Measurements from ENCODE around the gene ACBD4.
A peak's percentile ranks its signal among the peaks of the same experiment; 100 is the strongest.

The ACBD4 gene

DNA sequence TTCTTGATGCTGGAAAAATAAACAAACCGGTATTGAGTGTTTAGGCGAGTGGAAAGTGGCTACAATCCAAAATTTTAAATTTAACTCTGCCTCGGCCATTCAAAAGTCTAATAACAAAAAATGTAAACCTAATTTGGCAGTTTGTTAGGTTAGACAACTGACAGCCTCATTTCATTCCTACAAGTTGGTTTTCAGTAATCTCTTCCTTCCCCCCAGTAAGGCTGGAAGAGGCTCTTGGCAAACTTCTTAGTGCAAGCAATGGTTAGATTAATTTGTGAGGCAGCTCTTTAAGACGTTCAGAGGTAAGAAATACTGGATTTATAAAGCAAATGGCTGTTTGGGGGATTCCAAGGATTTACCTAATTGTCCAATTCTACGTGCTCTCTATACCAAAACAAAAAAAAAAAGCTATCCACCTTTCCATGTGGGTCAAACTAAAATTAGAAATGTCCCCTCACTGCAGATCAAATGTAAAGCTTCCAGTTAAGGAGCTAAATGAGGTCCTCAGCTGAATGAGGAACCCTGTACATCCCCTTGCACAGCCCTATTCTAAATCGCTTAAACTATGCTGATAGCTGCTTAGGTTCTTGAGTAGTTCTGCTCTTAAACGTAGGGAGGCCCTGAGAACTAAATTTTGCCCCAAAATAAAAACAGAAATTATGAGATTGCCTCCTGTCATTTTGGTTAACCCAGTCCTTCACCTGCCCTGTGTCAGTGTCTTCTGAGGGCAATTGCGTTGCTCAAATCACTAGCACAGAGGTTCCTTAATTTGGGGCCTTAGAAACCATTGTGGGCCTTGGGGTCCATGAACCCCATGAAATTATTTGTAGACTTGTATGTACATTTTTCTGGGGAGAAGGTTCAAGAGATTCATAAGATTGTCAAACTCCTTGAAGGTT, 15.7 kb downstream of the ACBD4 start:
- Histone ChIP-seq H3K4me1 (ENCODE audit: insufficient read depth, low read length) (peaks cover 42% of the 10 kb centered on the region), H3K9me3 (ENCODE audit: low read length) (no peaks in the 10 kb centered on the region), H3K27me3 (ENCODE audit: control insufficient read depth in 1 of 2, insufficient read depth in 2 of 2, low read length in 2 of 2) (no peaks in the 10 kb centered on the region), H3K36me3 (ENCODE audit: insufficient read depth, low read length) (no peaks in the 10 kb centered on the region), H3K4me3 (ENCODE audit: low read depth in 1 of 2, low read length in 2 of 2) (peak overlapping the region; percentile 27 to 100), H3K27ac (ENCODE audit: low read depth, low read length) (peak overlapping the region; percentile 100), H3K9ac (ENCODE audit: low read length) (peak overlapping the region; percentile 84)

GRCh38 chr17:45155029-45155428, 19.5 kb downstream of the ACBD4 start:
- H3K4me3 ChIP-seq (ENCODE audit: low read depth in 1 of 2, low read length in 2 of 2): no peak overlapping the region
- no peak overlapping the region for H3K27ac ChIP-seq (ENCODE audit: low read depth, low read length)
- H3K9ac ChIP-seq (ENCODE audit: low read length): peak overlapping the region; percentile 34
- H3K4me1 ChIP-seq (ENCODE audit: insufficient read depth, low read length): peaks cover 60% of the 10 kb centered on the region
- H3K36me3 ChIP-seq (ENCODE audit: insufficient read depth, low read length): no peaks in the 10 kb centered on the region
- H3K27me3 ChIP-seq (ENCODE audit: control insufficient read depth in 1 of 2, insufficient read depth in 2 of 2, low read length in 2 of 2): no peaks in the 10 kb centered on the region
- no peaks in the 10 kb centered on the region for H3K9me3 ChIP-seq (ENCODE audit: low read length)

- H3K4me3 ChIP-seq (ENCODE audit: low read depth in 1 of 2, low read length in 2 of 2): no peak overlapping the region
- no peaks in the 10 kb centered on the region for H3K36me3 ChIP-seq (ENCODE audit: insufficient read depth, low read length)
- H3K4me1 ChIP-seq (ENCODE audit: insufficient read depth, low read length): peaks cover 62% of the 10 kb centered on the region
- H3K27ac ChIP-seq (ENCODE audit: low read depth, low read length): no peak overlapping the region
- H3K9ac ChIP-seq (ENCODE audit: low read length): peak overlapping the region; percentile 34
- H3K27me3 ChIP-seq (ENCODE audit: control insufficient read depth in 1 of 2, insufficient read depth in 2 of 2, low read length in 2 of 2): no peaks in the 10 kb centered on the region
- no peaks in the 10 kb centered on the region for H3K9me3 ChIP-seq (ENCODE audit: low read length)
Measured at GRCh38 chr17:45155483-45155882, 20.0 kb downstream of the ACBD4 start.

DNA sequence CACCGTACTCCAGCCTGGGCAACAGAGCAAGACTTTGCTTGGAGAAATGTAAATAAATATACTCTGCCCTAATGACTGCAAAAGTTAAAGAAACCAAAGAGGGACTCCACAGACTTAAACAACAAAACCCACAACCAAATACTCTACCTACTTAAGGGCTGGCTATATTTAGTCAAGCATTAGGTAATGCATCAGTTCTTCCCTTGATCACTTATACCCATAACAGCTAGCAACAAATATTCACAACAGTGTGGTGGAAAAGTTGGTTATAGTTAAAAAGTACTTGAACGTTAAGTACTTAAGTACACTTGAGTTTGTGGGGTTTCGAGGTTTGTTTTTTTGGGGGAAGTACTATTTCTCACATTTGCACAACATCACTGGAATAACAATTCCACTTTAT, 20.8 kb downstream of the ACBD4 start:
- no peak overlapping the region for H3K4me3 ChIP-seq (ENCODE audit: low read depth in 1 of 2, low read length in 2 of 2)
- no peak overlapping the region for H3K9ac ChIP-seq (ENCODE audit: low read length)
- peaks cover 57% of the 10 kb centered on the region for H3K4me1 ChIP-seq (ENCODE audit: insufficient read depth, low read length)
- H3K9me3 ChIP-seq (ENCODE audit: low read length): no peaks in the 10 kb centered on the region
- no peaks in the 10 kb centered on the region for H3K27me3 ChIP-seq (ENCODE audit: control insufficient read depth in 1 of 2, insufficient read depth in 2 of 2, low read length in 2 of 2)
- no peaks in the 10 kb centered on the region for H3K36me3 ChIP-seq (ENCODE audit: insufficient read depth, low read length)
- H3K27ac ChIP-seq (ENCODE audit: low read depth, low read length): no peak overlapping the region

- Histone ChIP-seq H3K27me3 (ENCODE audit: control insufficient read depth in 1 of 2, insufficient read depth in 2 of 2, low read length in 2 of 2) (no peaks in the 10 kb centered on the region), H3K36me3 (ENCODE audit: insufficient read depth, low read length) (no peaks in the 10 kb centered on the region), H3K9ac (ENCODE audit: low read length) (peak overlapping the region; percentile 96), H3K4me1 (ENCODE audit: insufficient read depth, low read length) (peaks cover 40% of the 10 kb centered on the region), H3K4me3 (ENCODE audit: low read depth in 1 of 2, low read length in 2 of 2) (peak overlapping the region; percentile 92), H3K9me3 (ENCODE audit: low read length) (no peaks in the 10 kb centered on the region), H3K27ac (ENCODE audit: low read depth, low read length) (peak overlapping the region; percentile 99)
Measured at GRCh38 chr17:45160447-45161287, 25.2 kb downstream of the ACBD4 start.

GRCh38 chr17:45161288-45162024, 26.0 kb downstream of the ACBD4 start, which contains the start of gene HEXIM2:
TSS of gene HEXIM2 (plus strand) at chr17:45161875. CDS start at chr17:45162794, 919 bp downstream.
- H3K36me3 ChIP-seq (ENCODE audit: insufficient read depth, low read length): no peaks in the 10 kb centered on the region
- H3K27ac ChIP-seq (ENCODE audit: low read depth, low read length): peak within 1 kb of the TSS; percentile 99
- peak within 1 kb of the TSS; percentile 96 for H3K9ac ChIP-seq (ENCODE audit: low read length)
- H3K27me3 ChIP-seq (ENCODE audit: control insufficient read depth in 1 of 2, insufficient read depth in 2 of 2, low read length in 2 of 2): no peaks in the 10 kb centered on the region
- H3K9me3 ChIP-seq (ENCODE audit: low read length): no peaks in the 10 kb centered on the region
- peaks cover 34% of the 10 kb centered on the region for H3K4me1 ChIP-seq (ENCODE audit: insufficient read depth, low read length)
- H3K4me3 ChIP-seq (ENCODE audit: low read depth in 1 of 2, low read length in 2 of 2): peak within 1 kb of the TSS; percentile 92

GRCh38 chr17:45162025-45162687, 26.7 kb downstream of the ACBD4 start:
- no peaks in the 10 kb centered on the region for H3K27me3 ChIP-seq (ENCODE audit: control insufficient read depth in 1 of 2, insufficient read depth in 2 of 2, low read length in 2 of 2)
- H3K4me1 ChIP-seq (ENCODE audit: insufficient read depth, low read length): peaks cover 34% of the 10 kb centered on the region
- peak overlapping the region in 1 of 2 donors; percentile 56 for H3K4me3 ChIP-seq (ENCODE audit: low read depth in 1 of 2, low read length in 2 of 2)
- H3K36me3 ChIP-seq (ENCODE audit: insufficient read depth, low read length): no peaks in the 10 kb centered on the region
- H3K9ac ChIP-seq (ENCODE audit: low read length): peak overlapping the region; percentile 3
- no peaks in the 10 kb centered on the region for H3K9me3 ChIP-seq (ENCODE audit: low read length)
- H3K27ac ChIP-seq (ENCODE audit: low read depth, low read length): peak overlapping the region; percentile 13

GRCh38 chr17:45164734-45165269, 29.3 kb downstream of the ACBD4 start:
- H3K4me1 ChIP-seq (ENCODE audit: insufficient read depth, low read length): peaks cover 10% of the 10 kb centered on the region
- peaks cover 4% of the 10 kb centered on the region for H3K36me3 ChIP-seq (ENCODE audit: insufficient read depth, low read length)
- H3K9ac ChIP-seq (ENCODE audit: low read length): no peak overlapping the region
- H3K9me3 ChIP-seq (ENCODE audit: low read length): no peaks in the 10 kb centered on the region
- no peaks in the 10 kb centered on the region for H3K27me3 ChIP-seq (ENCODE audit: control insufficient read depth in 1 of 2, insufficient read depth in 2 of 2, low read length in 2 of 2)
- H3K27ac ChIP-seq (ENCODE audit: low read depth, low read length): no peak overlapping the region
- H3K4me3 ChIP-seq (ENCODE audit: low read depth in 1 of 2, low read length in 2 of 2): no peak overlapping the region

DNA sequence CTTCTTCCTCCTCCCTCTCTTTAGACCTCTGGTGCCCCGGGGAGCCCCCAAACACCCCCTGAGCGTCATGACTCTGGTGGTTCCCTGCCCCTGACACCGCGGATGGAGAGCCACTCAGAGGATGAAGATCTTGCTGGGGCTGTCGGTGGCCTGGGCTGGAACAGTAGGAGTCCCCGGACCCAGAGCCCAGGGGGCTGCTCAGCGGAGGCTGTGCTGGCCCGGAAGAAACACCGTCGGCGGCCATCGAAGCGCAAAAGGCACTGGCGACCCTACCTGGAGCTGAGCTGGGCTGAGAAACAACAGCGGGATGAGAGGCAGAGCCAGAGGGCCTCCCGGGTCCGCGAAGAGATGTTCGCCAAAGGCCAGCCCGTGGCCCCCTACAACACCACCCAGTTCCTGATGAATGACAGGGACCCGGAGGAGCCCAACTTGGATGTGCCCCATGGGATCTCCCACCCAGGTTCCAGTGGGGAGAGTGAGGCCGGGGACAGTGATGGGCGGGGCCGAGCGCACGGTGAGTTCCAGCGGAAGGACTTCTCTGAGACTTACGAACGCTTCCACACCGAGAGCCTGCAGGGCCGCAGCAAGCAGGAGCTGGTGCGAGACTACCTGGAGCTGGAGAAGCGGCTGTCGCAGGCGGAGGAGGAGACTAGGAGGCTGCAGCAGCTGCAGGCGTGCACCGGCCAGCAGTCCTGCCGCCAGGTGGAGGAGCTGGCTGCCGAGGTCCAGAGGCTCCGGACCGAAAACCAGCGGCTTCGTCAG, 33.7 kb downstream of the ACBD4 start:
- Histone ChIP-seq H3K4me3 (ENCODE audit: low read depth in 1 of 2, low read length in 2 of 2) (no peak overlapping the region), H3K4me1 (ENCODE audit: insufficient read depth, low read length) (peaks cover 33% of the 10 kb centered on the region), H3K36me3 (ENCODE audit: insufficient read depth, low read length) (peaks cover 4% of the 10 kb centered on the region), H3K9me3 (ENCODE audit: low read length) (no peaks in the 10 kb centered on the region), H3K9ac (ENCODE audit: low read length) (no peak overlapping the region), H3K27ac (ENCODE audit: low read depth, low read length) (no peak overlapping the region), H3K27me3 (ENCODE audit: control insufficient read depth in 1 of 2, insufficient read depth in 2 of 2, low read length in 2 of 2) (no peaks in the 10 kb centered on the region)
